ENCODE results near the gene MPZL2. TPM values are rescaled to one million over a fixed set of nuclear protein-coding genes. Genes with fewer than 3 reads are reported as not detected.

MPZL2 gene
- total and polyA plus RNA-seq, 2 of the 13 experiments (the other 11 are each of a cell fraction or from before 2014, with no cell fraction given) = 27.9 to 53.7 TPM

GRCh38 chr11:118263695-118264568, at the start of gene MPZL2 (continued):
- 0 out of 2 replicates have a peak, but pooled peaks have one; percentile 16 for TF ChIP-seq POGK (CRISPR knock-in tag; conservative IDR thresholded peaks at IDR 0.05)
- no peak for TF ChIP-seq RFX5 (IDR thresholded peaks at IDR 0.05; ENCODE audit: low read depth, low read length)
- TF ChIP-seq ZNF687 (CRISPR knock-in tag; IDR thresholded peaks at IDR 0.05) = peak; percentile 86
- peak; percentile 68 for TF ChIP-seq ZBTB38 (CRISPR knock-in tag; IDR thresholded peaks at IDR 0.05)
- TF ChIP-seq ZBTB20 (CRISPR knock-in tag; IDR thresholded peaks at IDR 0.05; ENCODE audit: borderline replicate concordance, low read depth) = peak; percentile 17; the same call in 1 of the 2 replicates
- TF ChIP-seq ZNF879 (CRISPR knock-in tag; IDR thresholded peaks at IDR 0.05) = no peak
- peak; percentile 74; the same call in 1 of the 2 replicates for TF ChIP-seq ZNF564 (CRISPR knock-in tag; IDR thresholded peaks at IDR 0.05)
- 0 out of 2 replicates have a peak, but pooled peaks have one; percentile 22 for TF ChIP-seq ZNF710 (CRISPR knock-in tag; IDR thresholded peaks at IDR 0.05; ENCODE audit: borderline replicate concordance)
- peak; percentile 36; the same call in 1 of the 2 replicates for TF ChIP-seq ZNF350 (CRISPR knock-in tag; IDR thresholded peaks at IDR 0.05; ENCODE audit: borderline replicate concordance, low read depth)
- peak; percentile 75; the same call in 1 of the 2 replicates for TF ChIP-seq KDM5B (CRISPR knock-in tag; IDR thresholded peaks at IDR 0.05; ENCODE audit: borderline replicate concordance)
- peak; percentile 26; the same call in 1 of the 2 replicates for TF ChIP-seq RARA (CRISPR knock-in tag; IDR thresholded peaks at IDR 0.05)
- TF ChIP-seq NCOA1 (CRISPR knock-in tag; IDR thresholded peaks at IDR 0.05) = no peak
- 0 out of 2 replicates have a peak, but pooled peaks have one; percentile 45 for TF ChIP-seq JUND (CRISPR knock-in tag; IDR thresholded peaks at IDR 0.05)
- 0 out of 2 replicates have a peak, but pooled peaks have one; percentile 7 for TF ChIP-seq ZFP37 (CRISPR knock-in tag; IDR thresholded peaks at IDR 0.05; ENCODE audit: borderline replicate concordance)
- TF ChIP-seq REPIN1 (CRISPR knock-in tag; IDR thresholded peaks at IDR 0.05; ENCODE audit: borderline replicate concordance, low read depth) = peak; percentile 21; the same call in 1 of the 2 replicates
